A673 (cell line): ENCODE results near the gene DENND5A. TPM values are rescaled to one million over a fixed set of nuclear protein-coding genes. Genes with fewer than 3 reads are reported as not detected.

ENCODE experiments used
- BruUV-seq: library from RNA; stranded (reverse); fragments of 400-500 nt; replicated peaks from 2 replicates; lab custom pipeline; 2021; lab: Mats Ljungman, UMichigan
- CTCF ChIA-PET: fragments of 300-600 bp; sonication (Branson Sonifier 250); formaldehyde crosslinking; loops from one replicate; lab custom pipeline; 2022; ENCODE audit warnings: antibody characterized with exemption; lab: Charles Lee
- POLR2A ChIA-PET: fragments of 300-600 bp; sonication (Branson Sonifier 250); formaldehyde crosslinking; loops from one replicate; lab custom pipeline; 2022; ENCODE audit warnings: antibody characterized with exemption; ENCODE audit not compliant: low non-redundant PET; lab: Charles Lee
- DNase-seq: peaks from one replicate; pipeline ENCODE4 v3.0.0-alpha.2; 2015; ENCODE audit warnings: low spot score
- H3K27ac ChIP-seq: fragments of 200-600 bp; sonication (generic); 2 replicates; pipeline ENCODE4 v1.5.1; 2016; ENCODE audit warnings: mixed run types, low read depth, mild to moderate bottlenecking, mixed read lengths, antibody characterized with exemption, low read length; ENCODE audit not compliant: poor library complexity, severe bottlenecking
- H3K27me3 ChIP-seq: fragments of 200-600 bp; sonication (generic); replicated peaks from 2 replicates; pipeline ENCODE4 v1.6.1; 2017; ENCODE audit warnings: mixed run types, low read depth, mild to moderate bottlenecking, mixed read lengths, antibody characterized with exemption, low read length; ENCODE audit not compliant: insufficient read depth, poor library complexity
- H3K36me3 ChIP-seq: fragments of 200-600 bp; sonication (generic); 2 replicates; pipeline ENCODE4 v1.6.1; 2016; ENCODE audit warnings: mixed run types, mild to moderate bottlenecking, mixed read lengths, antibody characterized with exemption, low read length; ENCODE audit not compliant: insufficient read depth, poor library complexity, severe bottlenecking
- H3K4me1 ChIP-seq: fragments of 200-600 bp; sonication (generic); 2 replicates; pipeline ENCODE4 v1.6.1; 2017; ENCODE audit warnings: mixed run types, mild to moderate bottlenecking, mixed read lengths, antibody characterized with exemption, low read length; ENCODE audit not compliant: insufficient read depth, poor library complexity, severe bottlenecking
- H3K4me3 ChIP-seq: fragments of 200-600 bp; sonication (generic); 2 replicates; pipeline ENCODE4 v1.5.1; 2016; ENCODE audit warnings: low read depth, mixed run types, mild to moderate bottlenecking, mixed read lengths, low read length; ENCODE audit not compliant: poor library complexity, severe bottlenecking
- H3K9me3 ChIP-seq: fragments of 200-600 bp; sonication (generic); 2 replicates; pipeline ENCODE4 v1.6.1; 2016; ENCODE audit warnings: mixed run types, low read depth, mild to moderate bottlenecking, mixed read lengths, antibody characterized with exemption, low read length; ENCODE audit not compliant: poor library complexity, severe bottlenecking
- EZH2 ChIP-seq: fragments of 200-600 bp; sonication (generic); IDR thresholded peaks from 2 replicates; pipeline ENCODE4 v1.6.1; 2017; ENCODE audit warnings: borderline replicate concordance, low read depth, mild to moderate bottlenecking, mixed read lengths, antibody characterized with exemption, low read length; ENCODE audit not compliant: poor library complexity, severe bottlenecking
- intact Hi-C: fragments of 100-400 bp; cut with micrococcal nuclease; formaldehyde crosslinking; loops from one replicate; pipeline ENCODE4 v1.10.0; 2022; ENCODE audit not compliant: unreplicated experiment
- total RNA-seq: library from RNA; stranded (reverse); gene quantifications from 2 replicates; pipeline ENCODE4 v1.2.3, GENCODE V29; 2021
- TF ChIP-seq, protein P1 (sequence below): fragments of 300-800, 200-600 bp; sonication (generic); conservative IDR thresholded peaks from 2 replicates; pipeline ENCODE4 v1.5.1; 2017; ENCODE audit warnings: low read depth, mild to moderate bottlenecking, antibody characterized with exemption, low read length, moderate library complexity, mixed read lengths

The DENND5A gene
- total RNA-seq, 1 experiment from 2014 or later, result 65.4 TPM

DNA sequence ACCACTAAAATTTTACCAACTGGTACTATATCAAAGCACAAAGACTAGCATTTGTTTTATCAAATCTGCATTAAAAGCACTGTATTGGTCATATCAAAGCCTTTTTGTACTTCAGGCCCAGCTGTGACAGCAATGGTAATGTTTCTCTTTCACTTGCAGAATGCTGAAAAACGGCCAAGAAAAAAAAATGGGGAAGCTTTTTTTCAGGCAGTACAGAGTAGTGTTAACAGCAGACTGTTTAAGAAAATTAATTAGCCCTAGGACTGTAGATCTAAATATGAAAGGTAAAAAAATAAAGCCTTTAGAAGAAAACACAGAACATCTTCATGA lies 33.3 kb downstream of the DENND5A start:
- H3K9me3 ChIP-seq, result peaks cover 4% of the 10 kb centered on the region
- intact Hi-C loops, result no loop called here
- no peak overlapping the region for H3K4me3 ChIP-seq
- TF ChIP-seq, protein P1, sequence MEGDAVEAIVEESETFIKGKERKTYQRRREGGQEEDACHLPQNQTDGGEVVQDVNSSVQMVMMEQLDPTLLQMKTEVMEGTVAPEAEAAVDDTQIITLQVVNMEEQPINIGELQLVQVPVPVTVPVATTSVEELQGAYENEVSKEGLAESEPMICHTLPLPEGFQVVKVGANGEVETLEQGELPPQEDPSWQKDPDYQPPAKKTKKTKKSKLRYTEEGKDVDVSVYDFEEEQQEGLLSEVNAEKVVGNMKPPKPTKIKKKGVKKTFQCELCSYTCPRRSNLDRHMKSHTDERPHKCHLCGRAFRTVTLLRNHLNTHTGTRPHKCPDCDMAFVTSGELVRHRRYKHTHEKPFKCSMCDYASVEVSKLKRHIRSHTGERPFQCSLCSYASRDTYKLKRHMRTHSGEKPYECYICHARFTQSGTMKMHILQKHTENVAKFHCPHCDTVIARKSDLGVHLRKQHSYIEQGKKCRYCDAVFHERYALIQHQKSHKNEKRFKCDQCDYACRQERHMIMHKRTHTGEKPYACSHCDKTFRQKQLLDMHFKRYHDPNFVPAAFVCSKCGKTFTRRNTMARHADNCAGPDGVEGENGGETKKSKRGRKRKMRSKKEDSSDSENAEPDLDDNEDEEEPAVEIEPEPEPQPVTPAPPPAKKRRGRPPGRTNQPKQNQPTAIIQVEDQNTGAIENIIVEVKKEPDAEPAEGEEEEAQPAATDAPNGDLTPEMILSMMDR, result no peak
- no peak for TF ChIP-seq EZH2
- H3K27me3 ChIP-seq, result no peaks in the 10 kb centered on the region
- ChIA-PET CTCF (no interaction called here), POLR2A (no interaction called here)
- no TSS peak for BruUV-seq
- no peaks in the 10 kb centered on the region for H3K36me3 ChIP-seq
- peaks cover 7% of the 10 kb centered on the region for H3K4me1 ChIP-seq
- DNase-seq, result no peak
- H3K27ac ChIP-seq, result no peak overlapping the region

DNA sequence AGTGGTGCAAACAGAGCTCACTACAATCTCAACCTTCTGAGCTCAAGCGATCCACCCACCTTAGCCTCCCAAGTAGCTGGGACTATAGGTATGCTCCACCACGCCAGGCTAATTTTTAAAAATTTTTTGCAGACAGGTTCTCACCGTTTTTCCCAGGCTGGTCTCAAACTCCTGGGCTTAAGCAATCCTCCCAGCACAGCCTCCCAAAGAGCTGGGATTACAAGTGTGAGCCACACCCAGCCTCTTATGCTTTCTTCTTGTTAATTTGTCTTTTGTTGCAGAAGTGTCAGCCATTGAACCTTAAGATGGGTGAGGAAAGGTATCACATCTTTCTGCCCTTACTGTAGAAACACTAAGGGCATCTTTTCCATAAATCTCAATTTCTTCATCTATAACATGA lies 34.9 kb downstream of the DENND5A start:
- peaks cover 4% of the 10 kb centered on the region for H3K9me3 ChIP-seq
- ChIA-PET POLR2A (interaction anchor here (0.7 kb wide), 1 partner anchor 48 kb away, joined by 11 read pairs; no protein-coding TSS in a partner anchor), CTCF (no interaction called here)
- no peak overlapping the region for H3K4me3 ChIP-seq
- H3K27me3 ChIP-seq, result no peaks in the 10 kb centered on the region
- peaks cover 7% of the 10 kb centered on the region for H3K4me1 ChIP-seq
- no TSS peak for BruUV-seq
- TF ChIP-seq, protein P1, result no peak
- no peak for TF ChIP-seq EZH2
- DNase-seq, result no peak
- H3K27ac ChIP-seq, result no peak overlapping the region
- intact Hi-C loops, result no loop called here
- H3K36me3 ChIP-seq, result no peaks in the 10 kb centered on the region

DNA sequence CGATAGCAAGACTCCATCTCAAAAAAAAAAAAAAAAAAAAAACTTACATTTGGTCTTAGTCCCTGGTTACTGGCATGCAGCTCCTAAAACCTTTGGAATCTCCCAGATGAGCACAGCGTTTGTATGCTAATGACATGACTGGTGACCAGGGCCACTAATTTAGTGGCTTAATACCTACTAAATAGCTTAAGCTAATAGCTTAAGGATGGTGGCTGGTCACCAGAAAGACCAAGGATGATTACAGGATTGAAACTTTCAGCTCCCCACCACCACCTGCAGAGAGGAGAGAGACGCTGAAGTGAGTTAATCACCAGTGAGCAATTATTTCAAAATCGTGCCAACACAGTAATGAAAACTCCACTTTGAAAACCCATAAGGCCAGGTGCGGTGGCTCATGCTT lies 37.1 kb downstream of the DENND5A start:
- CTCF ChIA-PET, result no interaction called here
- no peak for DNase-seq
- POLR2A ChIA-PET, result no interaction called here

More for the DNA sequence above, 37.1 kb downstream of the DENND5A start:
- TF ChIP-seq, protein P1, result no peak
- no peak for TF ChIP-seq EZH2
- Histone ChIP-seq H3K4me1 (peaks cover 7% of the 10 kb centered on the region), H3K4me3 (no peak overlapping the region), H3K27me3 (no peaks in the 10 kb centered on the region), H3K9me3 (no peaks in the 10 kb centered on the region), H3K27ac (no peak overlapping the region), H3K36me3 (no peaks in the 10 kb centered on the region)
- BruUV-seq, result no TSS peak
- intact Hi-C loops, result no loop called here
